Muscle layer of duodenum (tissue), 2 donors: ENCODE results near the gene MLLT3.

Source experiments
- H3K27ac ChIP-seq: one replicate; pipeline ENCODE4 v1.7.0; 2013; ENCODE audit warnings: mild to moderate bottlenecking, low read length
- H3K27me3 ChIP-seq: one replicate; pipeline ENCODE4 v1.7.0; 2013; ENCODE audit warnings: low read depth, mild to moderate bottlenecking, control low read depth, low read length
- H3K36me3 ChIP-seq, 2 donors: one replicate each; pipeline ENCODE4 v1.7.0; 2013; ENCODE audit warnings: low read length in 2 of 2, control low read depth in 1 of 2, mild to moderate bottlenecking in 1 of 2; ENCODE audit not compliant: insufficient read depth in 2 of 2, control insufficient read depth in 1 of 2
- H3K4me1 ChIP-seq, 2 donors: one replicate each; pipeline ENCODE4 v1.7.0; 2013; ENCODE audit warnings: low read length in 2 of 2, mild to moderate bottlenecking in 2 of 2, control low read depth in 1 of 2, moderate library complexity in 1 of 2; ENCODE audit not compliant: insufficient read depth in 2 of 2, control insufficient read depth in 1 of 2
- H3K4me3 ChIP-seq, 2 donors: one replicate each; pipeline ENCODE4 v1.7.0; 2013; ENCODE audit warnings: low read length in 2 of 2, low read depth in 1 of 2, mild to moderate bottlenecking in 1 of 2
- H3K9me3 ChIP-seq, 2 donors: one replicate each; pipeline ENCODE4 v1.7.0; 2013; ENCODE audit warnings: low read length in 2 of 2, control low read depth in 1 of 2, mild to moderate bottlenecking in 1 of 2; ENCODE audit not compliant: control insufficient read depth in 1 of 2
- donor health status: healthy.

MLLT3 gene

GRCh38 chr9:20437476-20437875, 184.8 kb downstream of the MLLT3 start:
- Histone ChIP-seq H3K27ac (no peak overlapping the region), H3K9me3 (no peaks in the 10 kb centered on the region), H3K4me3 (no peak overlapping the region), H3K27me3 (no peaks in the 10 kb centered on the region), H3K4me1 (peaks cover 0 to 1% of the 10 kb centered on the region in 2 donors), H3K36me3 (no peaks in the 10 kb centered on the region)

- Histone ChIP-seq H3K9me3 (no peaks in the 10 kb centered on the region), H3K27me3 (no peaks in the 10 kb centered on the region), H3K36me3 (no peaks in the 10 kb centered on the region), H3K4me3 (no peak overlapping the region), H3K27ac (no peak overlapping the region), H3K4me1 (no peaks in the 10 kb centered on the region)
Observed at GRCh38 chr9:20436476-20437195, 185.7 kb downstream of the MLLT3 start.

- Histone ChIP-seq H3K9me3 (no peaks in the 10 kb centered on the region), H3K4me3 (no peak overlapping the region), H3K27ac (no peak overlapping the region), H3K27me3 (no peaks in the 10 kb centered on the region), H3K36me3 (no peaks in the 10 kb centered on the region), H3K4me1 (no peaks in the 10 kb centered on the region)
Observed at GRCh38 chr9:20428976-20429375, 193.3 kb downstream of the MLLT3 start.

- Histone ChIP-seq H3K9me3 (no peaks in the 10 kb centered on the region), H3K27me3 (no peaks in the 10 kb centered on the region), H3K36me3 (no peaks in the 10 kb centered on the region), H3K4me3 (no peak overlapping the region), H3K4me1 (no peaks in the 10 kb centered on the region), H3K27ac (no peak overlapping the region)
Observed at GRCh38 chr9:20427359-20427758, 194.9 kb downstream of the MLLT3 start.

GRCh38 chr9:20426019-20426418, 196.3 kb downstream of the MLLT3 start:
- Histone ChIP-seq H3K27ac (no peak overlapping the region), H3K36me3 (no peaks in the 10 kb centered on the region), H3K4me1 (no peaks in the 10 kb centered on the region), H3K4me3 (no peak overlapping the region), H3K27me3 (no peaks in the 10 kb centered on the region), H3K9me3 (no peaks in the 10 kb centered on the region)

- Histone ChIP-seq H3K27ac (no peak overlapping the region), H3K4me1 (no peaks in the 10 kb centered on the region), H3K36me3 (no peaks in the 10 kb centered on the region), H3K27me3 (no peaks in the 10 kb centered on the region), H3K4me3 (no peak overlapping the region), H3K9me3 (no peaks in the 10 kb centered on the region)
Observed at GRCh38 chr9:20419533-20419932, 202.8 kb downstream of the MLLT3 start.

GRCh38 chr9:20418485-20418884, 203.8 kb downstream of the MLLT3 start:
- Histone ChIP-seq H3K9me3 (no peaks in the 10 kb centered on the region), H3K36me3 (peaks cover 0 to 4% of the 10 kb centered on the region in 2 donors), H3K4me3 (no peak overlapping the region), H3K4me1 (no peaks in the 10 kb centered on the region), H3K27me3 (no peaks in the 10 kb centered on the region), H3K27ac (no peak overlapping the region)

GRCh38 chr9:20417373-20418080, 204.8 kb downstream of the MLLT3 start:
- Histone ChIP-seq H3K4me1 (no peaks in the 10 kb centered on the region), H3K36me3 (peaks cover 0 to 5% of the 10 kb centered on the region in 2 donors), H3K27me3 (no peaks in the 10 kb centered on the region), H3K27ac (no peak overlapping the region), H3K4me3 (no peak overlapping the region), H3K9me3 (no peaks in the 10 kb centered on the region)

- H3K27me3 ChIP-seq, result no peaks in the 10 kb centered on the region
- H3K9me3 ChIP-seq, result no peaks in the 10 kb centered on the region
- H3K4me3 ChIP-seq, result no peak overlapping the region
- no peaks in the 10 kb centered on the region for H3K4me1 ChIP-seq
- peaks cover 0 to 5% of the 10 kb centered on the region in 2 donors for H3K36me3 ChIP-seq
- no peak overlapping the region for H3K27ac ChIP-seq
Observed at GRCh38 chr9:20414150-20414549, 208.1 kb downstream of the MLLT3 start.

GRCh38 chr9:20409321-20410092, 212.8 kb downstream of the MLLT3 start:
- no peak overlapping the region for H3K27ac ChIP-seq
- H3K27me3 ChIP-seq, result no peaks in the 10 kb centered on the region
- peaks cover 0 to 5% of the 10 kb centered on the region in 2 donors for H3K36me3 ChIP-seq

GRCh38 chr9:20408513-20408912, 213.8 kb downstream of the MLLT3 start:
- Histone ChIP-seq H3K36me3 (peaks cover 0 to 1% of the 10 kb centered on the region in 2 donors), H3K4me3 (no peak overlapping the region), H3K9me3 (no peaks in the 10 kb centered on the region), H3K27me3 (no peaks in the 10 kb centered on the region), H3K4me1 (peaks cover 0 to 4% of the 10 kb centered on the region in 2 donors), H3K27ac (no peak overlapping the region)

More at GRCh38 chr9:20409321-20410092, 212.8 kb downstream of the MLLT3 start:
- no peaks in the 10 kb centered on the region for H3K9me3 ChIP-seq
- H3K4me3 ChIP-seq, result no peak overlapping the region
- H3K4me1 ChIP-seq, result peaks cover 0 to 4% of the 10 kb centered on the region in 2 donors
